DMS114 treated with DMSO at 0.1 percent for 48 hours (cell line): ENCODE results near the gene KRTAP12-1.
"Not testable (repeated sequence)": the region's sequence is repeated elsewhere in the genome, so short reads cannot be mapped to it uniquely, and the experiment has no call there.

Experiments used
- DNase-seq: peaks from one replicate; lab custom pipeline; 2025; ENCODE audit not compliant: unreplicated experiment; lab: John Stamatoyannopoulos, UW

Gene KRTAP12-1

DNA sequence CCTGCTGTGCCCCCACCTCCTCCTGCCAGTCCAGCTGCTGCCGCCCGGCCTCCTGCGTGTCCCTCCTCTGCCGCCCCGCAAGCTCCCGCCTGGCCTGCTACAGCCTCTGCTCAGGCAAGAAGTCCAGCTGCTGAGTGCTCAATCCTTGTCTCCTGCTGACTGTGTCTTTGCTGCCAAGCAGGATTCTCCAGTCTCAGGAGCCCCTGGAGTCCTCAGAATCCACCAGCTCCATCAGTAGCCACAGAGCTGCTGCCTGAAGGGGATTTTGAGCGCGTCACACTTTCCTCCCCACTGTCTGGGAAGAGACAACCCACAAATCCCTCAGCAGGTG, 34.8 kb downstream of the KRTAP12-1 start:
- DNase-seq = no peak

DNA sequence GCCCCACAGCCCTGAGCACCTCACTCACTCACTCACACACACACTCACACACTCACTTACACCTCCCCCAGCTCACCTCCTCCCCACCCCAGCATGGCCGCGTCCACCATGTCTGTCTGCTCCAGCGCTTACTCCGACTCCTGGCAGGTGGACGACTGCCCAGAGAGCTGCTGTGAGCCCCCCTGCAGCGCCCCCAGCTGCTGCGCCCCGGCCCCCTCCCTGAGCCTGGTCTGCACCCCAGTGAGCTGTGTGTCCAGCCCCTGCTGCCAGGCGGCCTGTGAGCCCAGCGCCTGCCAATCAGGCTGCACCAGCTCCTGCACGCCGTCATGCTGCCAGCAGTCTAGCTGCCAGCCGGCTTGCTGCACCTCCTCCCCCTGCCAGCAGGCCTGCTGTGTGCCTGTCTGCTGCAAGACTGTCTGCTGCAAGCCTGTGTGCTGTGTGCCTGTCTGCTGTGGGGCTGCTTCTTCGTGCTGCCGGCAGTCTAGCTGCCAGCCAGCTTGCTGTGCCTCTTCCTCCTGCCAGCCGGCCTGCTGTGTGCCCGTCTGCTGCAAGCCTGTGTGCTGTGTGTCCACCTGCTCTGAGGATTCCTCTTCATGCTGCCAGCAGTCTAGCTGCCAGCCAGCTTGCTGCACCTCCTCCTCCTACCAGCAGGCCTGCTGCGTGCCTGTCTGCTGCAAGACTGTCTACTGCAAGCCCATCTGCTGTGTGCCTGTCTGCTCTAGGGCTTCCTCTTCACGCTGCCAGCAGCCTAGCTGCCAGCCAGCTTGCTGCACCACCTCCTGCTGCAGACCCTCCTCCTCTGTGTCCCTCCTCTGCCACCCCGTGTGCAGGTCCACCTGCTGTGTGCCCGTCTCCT, 35.4 kb downstream of the KRTAP12-1 start, which contains the start of gene KRTAP10-11:
KRTAP10-11 (plus strand) TSS at position 49 of the 856 bp plus-strand sequence; CDS start at position 94, 45 bp downstream.
- DNase-seq = not testable (repeated sequence)

DNA sequence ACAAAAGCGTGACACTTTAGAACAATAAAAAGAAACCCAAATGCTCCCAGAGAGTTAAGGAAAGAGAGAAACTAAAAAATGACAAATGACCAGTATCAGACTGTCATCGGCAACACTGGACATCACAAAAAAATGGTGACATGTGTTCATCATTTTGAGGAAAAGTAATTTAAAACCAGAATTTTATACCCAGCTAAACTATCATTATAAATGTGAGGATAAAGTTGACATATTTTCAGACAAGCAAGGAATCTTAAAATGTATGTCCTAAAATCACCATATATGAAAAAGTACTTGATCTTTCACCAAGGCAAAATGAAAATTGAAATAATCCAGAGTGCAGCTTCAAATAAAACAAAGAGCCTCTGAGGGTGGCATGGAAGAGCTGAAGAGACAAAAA, 37.1 kb downstream of the KRTAP12-1 start:
- no peak for DNase-seq

DNA sequence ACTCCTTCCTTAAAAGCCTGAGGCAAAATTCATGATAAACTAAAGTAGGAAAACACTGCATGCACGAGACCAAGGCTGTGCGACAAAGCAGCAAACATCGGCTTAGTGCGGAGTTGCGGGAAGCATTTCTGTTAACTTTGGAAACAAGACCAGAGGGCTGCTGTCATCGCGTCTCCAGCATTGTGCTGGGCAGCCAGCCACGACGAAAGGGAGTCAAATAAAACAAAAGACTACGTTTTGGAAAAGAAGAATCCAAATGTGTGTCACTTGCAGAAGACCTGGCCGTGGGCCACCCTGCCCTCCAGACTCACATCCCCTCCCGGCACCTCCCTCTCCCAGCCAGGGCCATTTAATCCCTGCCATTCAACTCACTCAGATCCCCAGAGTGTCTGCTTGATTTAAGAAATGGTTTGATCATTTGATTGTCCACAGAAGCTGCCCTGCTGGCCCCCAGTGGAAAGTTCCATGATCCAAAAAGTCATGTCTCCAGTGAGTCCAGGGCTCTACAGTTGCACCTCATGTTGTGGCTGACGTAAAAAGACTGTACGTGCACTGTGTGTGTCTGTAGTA, 38.1 kb downstream of the KRTAP12-1 start:
- no peak for DNase-seq

DNA sequence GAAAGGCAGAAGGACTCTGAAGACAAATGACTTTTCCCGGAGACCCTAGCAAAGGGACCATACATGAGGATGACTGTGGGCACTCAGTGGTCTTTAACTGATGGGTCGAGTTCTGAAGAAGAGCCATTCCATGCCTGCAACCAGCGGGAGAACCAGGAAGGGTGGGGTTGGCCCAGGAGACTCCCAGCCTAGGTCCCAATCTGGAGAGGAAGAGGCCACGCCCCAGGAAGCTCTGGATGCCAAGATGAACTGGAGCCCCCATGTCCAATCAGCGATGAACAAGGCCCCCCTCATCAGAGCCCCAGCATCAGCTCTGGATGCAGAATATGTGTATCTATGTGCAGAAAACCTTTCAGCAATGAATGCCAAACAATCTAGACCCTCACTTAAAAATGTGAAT, 41.2 kb downstream of the KRTAP12-1 start:
- no peak for DNase-seq

- DNase-seq = no peak
These were observed 42.7 kb downstream of the KRTAP12-1 start for GRCh38 chr21:44639331-44639655.

GRCh38 chr21:44638506-44639330, 43.2 kb downstream of the KRTAP12-1 start:
- DNase-seq = not testable (repeated sequence)

DNA sequence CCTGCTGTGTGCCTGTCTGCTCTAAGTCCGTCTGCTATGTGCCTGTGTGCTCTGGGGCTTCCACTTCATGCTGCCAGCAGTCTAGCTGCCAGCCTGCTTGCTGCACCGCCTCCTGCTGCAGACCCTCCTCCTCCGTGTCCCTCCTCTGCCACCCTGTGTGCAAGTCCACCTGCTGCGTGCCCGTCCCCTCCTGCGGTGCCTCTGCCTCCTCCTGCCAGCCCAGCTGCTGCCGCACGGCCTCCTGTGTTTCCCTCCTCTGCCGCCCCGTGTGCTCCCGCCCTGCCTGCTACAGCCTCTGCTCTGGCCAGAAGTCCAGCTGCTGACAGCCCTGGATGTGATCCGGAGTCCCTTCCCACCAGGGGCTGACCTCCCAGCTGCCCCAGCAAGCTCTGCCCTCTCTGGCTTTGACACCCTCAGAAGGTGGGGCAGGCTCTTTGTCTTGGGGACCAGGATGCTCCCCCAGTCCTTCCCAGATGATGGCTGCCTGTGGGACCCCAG, 44.1 kb downstream of the KRTAP12-1 start:
- not testable (repeated sequence) for DNase-seq

- DNase-seq = no peak
These were observed 44.7 kb downstream of the KRTAP12-1 start, which contains the start of gene KRTAP10-10 for GRCh38 chr21:44637018-44637850. Gene KRTAP10-10, plus strand, starts transcription at chr21:44637356. Its CDS starts 62 bp downstream, at chr21:44637418.

- no peak for DNase-seq
These were observed 45.5 kb downstream of the KRTAP12-1 start for GRCh38 chr21:44636209-44637017.

GRCh38 chr21:44632067-44632466, 49.9 kb downstream of the KRTAP12-1 start:
- no peak for DNase-seq
